DOHH2 (cell line): ENCODE results near the gene TUNAR.

Source experiments
- H3F3A ChIP-seq: fragments of 200-600 bp; sonication (generic), shearing (Covaris generic); 2 replicates; pipeline ENCODE4 v1.6.0; 2016; ENCODE audit warnings: antibody characterized with exemption, mild to moderate bottlenecking; ENCODE audit not compliant: control insufficient read depth, insufficient read depth
- H3K27ac ChIP-seq: fragments of 200-600 bp; sonication (generic); 2 replicates; pipeline ENCODE4 v1.5.1; 2014; ENCODE audit warnings: low read depth, mild to moderate bottlenecking, low read length, moderate library complexity
- H3K27me3 ChIP-seq: fragments of 200-600 bp; sonication (generic); 2 replicates; pipeline ENCODE4 v1.6.1; 2014; ENCODE audit warnings: mild to moderate bottlenecking, low read length, mixed read lengths; ENCODE audit not compliant: control insufficient read depth
- H3K36me3 ChIP-seq: fragments of 200-600 bp; sonication (generic); 2 replicates; pipeline ENCODE4 v1.6.1; 2014; ENCODE audit warnings: mild to moderate bottlenecking, low read length, moderate library complexity, mixed read lengths; ENCODE audit not compliant: control insufficient read depth
- H3K4me1 ChIP-seq: fragments of 200-600 bp; sonication (generic); 2 replicates; pipeline ENCODE4 v1.6.1; 2014; ENCODE audit warnings: mild to moderate bottlenecking, low read length, mixed read lengths; ENCODE audit not compliant: control insufficient read depth
- H3K4me2 ChIP-seq: fragments of 200-600 bp; sonication (generic); 2 replicates; pipeline ENCODE4 v1.6.0; 2014; ENCODE audit warnings: mild to moderate bottlenecking, low read length, moderate library complexity
- H3K4me3 ChIP-seq: fragments of 200-600 bp; sonication (generic); 2 replicates; pipeline ENCODE4 v1.5.1; 2014; ENCODE audit warnings: mild to moderate bottlenecking, low read length, mixed read lengths
- H3K79me2 ChIP-seq: fragments of 200-600 bp; sonication (generic); 2 replicates; pipeline ENCODE4 v1.6.1; 2014; ENCODE audit warnings: mild to moderate bottlenecking, low read length, mixed read lengths; ENCODE audit not compliant: control insufficient read depth
- H3K9me2 ChIP-seq: fragments of 200-600 bp; sonication (generic); replicated peaks from 2 replicates; pipeline ENCODE4 v1.6.1; 2014; ENCODE audit warnings: mild to moderate bottlenecking, low read length, mixed read lengths; ENCODE audit not compliant: control insufficient read depth
- H3K9me3 ChIP-seq: fragments of 200-600 bp; sonication (generic); 2 replicates; pipeline ENCODE4 v1.6.1; 2014; ENCODE audit warnings: antibody characterized with exemption, low read length, mixed read lengths; ENCODE audit not compliant: control insufficient read depth, insufficient read depth
- H4K20me1 ChIP-seq: fragments of 200-600 bp; sonication (generic); 2 replicates; pipeline ENCODE4 v1.6.0; 2014; ENCODE audit warnings: low read depth, mild to moderate bottlenecking, antibody characterized with exemption, low read length, moderate library complexity; ENCODE audit not compliant: control insufficient read depth, insufficient read depth
- CTCF ChIP-seq: fragments of 200-600 bp; sonication (generic); IDR thresholded peaks from one replicate; pipeline ENCODE4 v1.5.1; 2014; ENCODE audit warnings: antibody characterized with exemption, mild to moderate bottlenecking, low read depth, low read length; ENCODE audit not compliant: poor library complexity, severe bottlenecking
- EZH2phosphoT487 ChIP-seq: fragments of 200-600 bp; sonication (generic); IDR thresholded peaks from 2 replicates; pipeline ENCODE4 v1.6.1; 2017; ENCODE audit warnings: borderline replicate concordance, mild to moderate bottlenecking, antibody characterized with exemption, low read length, moderate library complexity, mixed read lengths

The TUNAR gene

GRCh38 chr14:95830386-95830785 is 46.2 kb upstream of the TUNAR start:
- Histone ChIP-seq H3K4me1 (no peaks in the 10 kb centered on the region), H3F3A (no peaks in the 10 kb centered on the region), H3K27ac (no peak overlapping the region), H3K9me3 (no peaks in the 10 kb centered on the region), H3K36me3 (no peaks in the 10 kb centered on the region), H3K4me2 (no peak overlapping the region), H4K20me1 (no peaks in the 10 kb centered on the region), H3K27me3 (no peaks in the 10 kb centered on the region), H3K9me2 (no peaks in the 10 kb centered on the region), H3K79me2 (no peaks in the 10 kb centered on the region), H3K4me3 (no peak overlapping the region)
- TF ChIP-seq CTCF (no peak), EZH2phosphoT487 (no peak)

GRCh38 chr14:95831041-95831440 is 45.6 kb upstream of the TUNAR start:
- Histone ChIP-seq H3K79me2 (no peaks in the 10 kb centered on the region), H3K27ac (no peak overlapping the region), H3K4me1 (no peaks in the 10 kb centered on the region), H3K9me2 (no peaks in the 10 kb centered on the region), H3K9me3 (no peaks in the 10 kb centered on the region), H3K27me3 (no peaks in the 10 kb centered on the region), H4K20me1 (no peaks in the 10 kb centered on the region), H3K4me2 (no peak overlapping the region), H3K4me3 (no peak overlapping the region), H3F3A (no peaks in the 10 kb centered on the region), H3K36me3 (no peaks in the 10 kb centered on the region)
- TF ChIP-seq CTCF (no peak), EZH2phosphoT487 (no peak)

GRCh38 chr14:95831468-95831867 is 45.2 kb upstream of the TUNAR start:
- Histone ChIP-seq H3K9me2 (no peaks in the 10 kb centered on the region), H3K9me3 (no peaks in the 10 kb centered on the region), H3K27ac (no peak overlapping the region), H3F3A (no peaks in the 10 kb centered on the region), H3K36me3 (no peaks in the 10 kb centered on the region), H4K20me1 (no peaks in the 10 kb centered on the region), H3K27me3 (no peaks in the 10 kb centered on the region), H3K4me1 (no peaks in the 10 kb centered on the region), H3K4me3 (no peak overlapping the region), H3K79me2 (no peaks in the 10 kb centered on the region), H3K4me2 (no peak overlapping the region)
- TF ChIP-seq CTCF (no peak), EZH2phosphoT487 (no peak)

GRCh38 chr14:95832012-95832411 is 44.6 kb upstream of the TUNAR start:
- Histone ChIP-seq H3K4me3 (no peak overlapping the region), H3K9me2 (no peaks in the 10 kb centered on the region), H3K79me2 (no peaks in the 10 kb centered on the region), H3F3A (no peaks in the 10 kb centered on the region), H3K4me2 (no peak overlapping the region), H3K36me3 (no peaks in the 10 kb centered on the region), H3K9me3 (no peaks in the 10 kb centered on the region), H3K27me3 (no peaks in the 10 kb centered on the region), H4K20me1 (no peaks in the 10 kb centered on the region), H3K27ac (no peak overlapping the region), H3K4me1 (no peaks in the 10 kb centered on the region)
- TF ChIP-seq CTCF (no peak), EZH2phosphoT487 (no peak)
